HG03439 (cell line): ENCODE measurements around the gene ZCCHC14.

Source experiments
- ATAC-seq: cut with Tn5 transposase; IDR thresholded peaks from one replicate; pipeline ENCODE4 v1.9.1; 2021; ENCODE audit warnings: mild to moderate bottlenecking, moderate library complexity; ENCODE audit not compliant: unreplicated experiment

ZCCHC14 gene

GRCh38 chr16:87492721-87493607 lies at the start of gene ZCCHC14:
Gene ZCCHC14, minus strand, starts transcription at chr16:87493024. Its CDS starts 786 bp downstream, at chr16:87492238.
- ATAC-seq, result peak; percentile 82

DNA sequence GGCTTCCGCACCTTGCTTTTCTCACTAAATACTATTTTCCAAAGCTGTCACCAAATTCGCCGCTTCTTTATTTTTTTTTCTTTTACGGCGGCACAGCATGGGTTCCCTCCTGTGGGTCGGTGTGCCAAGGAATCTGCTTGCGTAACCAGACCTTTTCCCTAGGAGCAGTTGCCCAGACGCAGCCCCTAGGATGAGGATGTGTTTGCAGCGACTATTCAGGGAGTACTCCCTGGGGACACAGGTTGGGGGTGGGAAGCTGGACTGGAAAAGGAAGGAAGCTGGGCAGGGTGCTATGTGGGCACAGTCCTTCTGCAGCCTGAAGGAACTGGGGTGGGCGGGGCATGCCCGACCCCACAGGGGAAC lies 49.0 kb upstream of the ZCCHC14 start:
- no peak for ATAC-seq

- no peak for ATAC-seq
These were observed 48.5 kb upstream of the ZCCHC14 start for GRCh38 chr16:87541147-87541871.

- ATAC-seq, result no peak
These were observed 48.0 kb upstream of the ZCCHC14 start for GRCh38 chr16:87540897-87541146.

GRCh38 chr16:87540072-87540896 lies 47.5 kb upstream of the ZCCHC14 start:
- no peak for ATAC-seq

- no peak for ATAC-seq
These were observed 46.3 kb upstream of the ZCCHC14 start for GRCh38 chr16:87539113-87539512.

DNA sequence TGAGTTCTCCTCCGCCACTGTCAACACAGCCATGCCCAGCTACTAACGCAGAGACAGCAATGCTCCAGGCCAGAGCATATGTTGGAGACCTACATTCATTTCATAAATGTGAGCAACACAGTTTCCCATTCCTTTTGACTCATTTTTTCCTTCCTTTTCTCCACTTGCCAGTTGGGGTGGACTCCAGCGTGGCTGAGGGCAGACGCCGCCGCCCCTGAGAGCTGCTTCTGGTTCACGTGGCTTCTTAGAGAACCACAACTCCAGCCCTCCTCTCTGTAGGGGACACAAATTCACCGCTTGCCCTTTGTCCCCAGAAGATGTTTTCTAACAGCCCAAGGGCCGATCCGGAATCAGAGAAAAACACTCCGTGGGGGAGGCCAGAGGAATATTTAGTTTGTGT lies 45.8 kb upstream of the ZCCHC14 start:
- ATAC-seq, result no peak

GRCh38 chr16:87538160-87538559 lies 45.3 kb upstream of the ZCCHC14 start:
- ATAC-seq, result no peak

DNA sequence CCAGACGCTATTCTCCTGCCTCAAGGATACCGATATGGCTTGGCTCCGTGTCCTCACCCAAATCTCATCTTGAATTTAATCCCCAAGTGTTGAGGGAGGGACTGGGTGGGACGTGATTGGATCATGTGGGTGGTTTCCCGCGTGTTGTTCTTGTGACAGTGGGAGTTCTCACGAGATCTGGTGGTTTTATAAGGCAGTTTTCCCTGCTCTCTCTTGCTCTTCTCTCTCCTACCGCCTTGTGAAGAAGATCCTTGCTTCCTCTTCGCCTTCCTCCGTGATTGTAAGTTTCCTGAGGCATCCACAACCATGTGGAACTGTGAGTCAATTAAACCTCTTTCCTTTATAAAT lies 43.9 kb upstream of the ZCCHC14 start:
- ATAC-seq, result no peak

DNA sequence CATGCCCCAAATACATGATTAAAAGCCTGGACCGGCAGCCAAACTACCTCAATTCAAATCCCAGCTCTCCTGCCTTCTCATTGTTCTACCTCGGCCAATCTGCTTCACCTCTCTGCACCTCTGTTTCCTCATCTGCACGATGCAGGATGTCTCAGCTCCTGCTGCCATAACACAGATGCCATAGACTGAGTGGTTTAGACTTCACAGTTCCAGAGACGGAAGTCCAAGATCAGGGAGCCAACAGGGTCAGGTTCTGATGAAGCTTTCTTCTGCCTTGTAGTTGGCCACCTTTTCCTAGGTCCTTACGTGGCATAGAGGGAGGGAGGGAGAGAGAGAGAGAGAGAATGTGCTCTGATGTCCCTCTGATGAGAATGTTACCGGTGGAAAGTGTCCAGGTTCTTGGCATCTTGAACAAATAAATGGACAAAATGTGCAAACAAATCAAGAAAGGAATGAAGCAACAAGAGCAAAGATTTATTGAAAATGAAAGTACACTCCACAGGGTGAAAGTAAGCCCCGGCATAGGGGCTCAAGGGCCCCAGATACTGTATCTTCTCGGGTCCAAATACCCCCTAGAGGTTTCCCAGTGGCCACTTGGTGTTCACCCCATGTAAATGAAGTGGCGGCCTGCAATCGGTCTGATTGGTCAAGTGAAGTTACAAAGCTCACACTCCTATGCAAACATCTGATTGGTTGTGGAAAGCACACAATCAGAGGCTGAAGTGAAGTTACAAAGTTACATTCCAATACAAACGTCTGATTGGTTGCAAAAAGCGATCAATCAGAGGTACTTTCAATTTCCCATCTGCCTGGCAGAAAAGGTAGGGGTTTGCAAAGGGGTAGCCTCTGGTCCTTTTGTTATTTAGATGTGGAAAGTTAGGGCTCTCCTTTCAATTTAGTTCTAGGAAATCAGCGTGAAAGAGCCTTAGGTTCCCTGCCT lies 43.3 kb upstream of the ZCCHC14 start:
- no peak for ATAC-seq

DNA sequence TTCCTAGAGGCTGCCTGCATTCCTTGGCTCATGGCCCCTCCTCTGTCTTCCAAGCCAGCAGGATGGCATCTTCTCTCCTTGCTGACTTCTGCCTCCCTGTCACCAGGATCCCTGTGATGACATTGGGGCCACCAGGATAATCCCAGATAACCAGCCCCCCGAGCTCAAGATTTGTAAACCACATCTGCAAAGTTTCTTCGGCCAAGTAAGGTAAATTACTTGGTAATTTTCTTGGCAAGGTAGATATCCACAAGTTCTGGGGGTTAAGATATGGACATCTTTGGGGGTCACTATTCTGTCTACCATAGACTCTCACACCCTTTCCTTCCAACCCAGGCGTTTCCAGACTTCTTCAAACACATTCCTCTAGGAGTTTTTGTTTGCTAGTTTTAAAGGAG lies 42.6 kb upstream of the ZCCHC14 start:
- no peak for ATAC-seq

DNA sequence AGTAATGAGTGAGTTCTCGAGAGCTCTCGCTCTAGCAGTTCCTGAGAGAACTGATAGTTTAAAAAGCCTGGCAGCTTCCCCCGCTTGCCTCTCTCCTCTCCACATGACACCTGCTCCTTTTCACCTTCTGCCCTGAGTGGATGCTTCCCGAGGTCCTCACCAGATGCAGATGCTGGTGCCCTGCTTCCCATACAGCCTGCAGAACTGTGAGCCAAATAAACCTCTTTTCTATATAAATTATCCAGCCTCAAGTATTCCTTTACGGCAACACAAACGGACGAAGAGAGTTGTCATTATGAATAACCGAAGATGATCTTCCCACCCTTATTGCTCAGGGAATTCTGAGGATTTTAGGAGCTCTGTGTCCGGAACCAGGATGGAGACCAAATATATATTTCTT lies 41.9 kb upstream of the ZCCHC14 start:
- no peak for ATAC-seq

GRCh38 chr16:87534030-87534653 lies 41.3 kb upstream of the ZCCHC14 start:
- ATAC-seq, result no peak

GRCh38 chr16:87533061-87533460 lies 40.2 kb upstream of the ZCCHC14 start:
- no peak for ATAC-seq

- no peak for ATAC-seq
These were observed 38.6 kb upstream of the ZCCHC14 start for GRCh38 chr16:87531418-87531817.

- no peak for ATAC-seq
These were observed 36.1 kb upstream of the ZCCHC14 start for GRCh38 chr16:87528690-87529579.

GRCh38 chr16:87527055-87527724 lies 34.4 kb upstream of the ZCCHC14 start:
- ATAC-seq, result no peak

DNA sequence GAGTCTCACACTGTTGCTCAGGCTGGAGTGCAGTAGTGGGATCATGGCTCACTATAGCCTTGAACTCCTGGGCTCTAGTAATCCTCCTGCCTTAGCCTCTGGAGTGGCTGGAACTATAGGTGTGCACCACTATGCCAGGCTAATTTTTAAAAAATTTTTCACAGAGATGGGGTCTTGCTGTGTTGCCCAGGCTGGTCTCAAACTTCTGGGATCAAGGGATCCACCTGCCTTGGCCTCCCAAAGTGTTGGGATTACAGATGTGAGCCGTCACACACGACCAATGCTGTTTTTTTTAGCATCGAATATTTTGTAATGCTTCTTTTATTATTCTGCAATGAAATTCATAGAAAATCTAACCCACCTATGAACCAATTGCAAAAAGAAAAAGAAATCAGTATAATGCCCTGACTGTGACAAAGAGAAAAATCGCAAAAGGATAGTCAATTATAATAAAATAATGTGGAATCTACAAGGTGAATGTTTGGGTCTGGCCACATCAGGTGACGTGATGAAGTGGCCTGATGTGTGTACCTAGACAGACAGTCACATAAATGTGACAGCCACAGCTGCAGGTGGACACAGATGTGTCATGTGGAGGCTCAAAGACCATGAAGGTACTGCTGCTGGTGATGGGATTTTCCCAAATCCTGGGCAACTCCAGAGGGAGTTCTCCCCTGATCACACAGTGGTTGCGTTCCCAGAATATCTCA lies 33.6 kb upstream of the ZCCHC14 start:
- no peak for ATAC-seq
